ENCODE results near the gene SPOCK1.

SPOCK1 gene

GRCh38 chr5:137218896-137219295 lies 280.2 kb downstream of the SPOCK1 start:
- Histone ChIP-seq H3K27ac (ENCODE audit: low read depth, low read length) (no peak overlapping the region), H3K27me3 (ENCODE audit: insufficient read depth, low read length) (no peaks in the 10 kb centered on the region), H3K9ac (ENCODE audit: low read depth, low read length) (no peak overlapping the region), H3K9me3 (ENCODE audit: insufficient read depth, low read depth, low read length) (no peaks in the 10 kb centered on the region), H3K4me1 (ENCODE audit: insufficient read depth, low read length) (no peaks in the 10 kb centered on the region), H3K4me3 (ENCODE audit: low read length) (no peak overlapping the region), H3K36me3 (ENCODE audit: insufficient read depth, low read length) (no peaks in the 10 kb centered on the region)
- WGBS: 100% methylated on average over 1 of the region's 1 CpG

GRCh38 chr5:137218471-137218870 lies 280.7 kb downstream of the SPOCK1 start:
- H3K27ac ChIP-seq (ENCODE audit: low read depth, low read length): no peak overlapping the region
- 0% methylated on average over 1 of the region's 1 CpG for WGBS
- H3K4me1 ChIP-seq (ENCODE audit: insufficient read depth, low read length): no peaks in the 10 kb centered on the region
- no peak overlapping the region for H3K4me3 ChIP-seq (ENCODE audit: low read length)
- H3K9me3 ChIP-seq (ENCODE audit: insufficient read depth, low read depth, low read length): no peaks in the 10 kb centered on the region
- H3K9ac ChIP-seq (ENCODE audit: low read depth, low read length): no peak overlapping the region
- H3K36me3 ChIP-seq (ENCODE audit: insufficient read depth, low read length): no peaks in the 10 kb centered on the region
- no peaks in the 10 kb centered on the region for H3K27me3 ChIP-seq (ENCODE audit: insufficient read depth, low read length)

GRCh38 chr5:137217599-137218200 lies 281.4 kb downstream of the SPOCK1 start:
- H3K4me1 ChIP-seq (ENCODE audit: insufficient read depth, low read length): no peaks in the 10 kb centered on the region
- 86% methylated on average over 5 of the region's 6 CpGs for WGBS
- H3K4me3 ChIP-seq (ENCODE audit: low read length): no peak overlapping the region
- no peak overlapping the region for H3K27ac ChIP-seq (ENCODE audit: low read depth, low read length)
- no peak overlapping the region for H3K9ac ChIP-seq (ENCODE audit: low read depth, low read length)
- no peaks in the 10 kb centered on the region for H3K27me3 ChIP-seq (ENCODE audit: insufficient read depth, low read length)
- H3K36me3 ChIP-seq (ENCODE audit: insufficient read depth, low read length): no peaks in the 10 kb centered on the region
- no peaks in the 10 kb centered on the region for H3K9me3 ChIP-seq (ENCODE audit: insufficient read depth, low read depth, low read length)

GRCh38 chr5:137216976-137217598 lies 282.0 kb downstream of the SPOCK1 start:
- Histone ChIP-seq H3K4me1 (ENCODE audit: insufficient read depth, low read length) (no peaks in the 10 kb centered on the region), H3K27ac (ENCODE audit: low read depth, low read length) (no peak overlapping the region), H3K9me3 (ENCODE audit: insufficient read depth, low read depth, low read length) (no peaks in the 10 kb centered on the region), H3K4me3 (ENCODE audit: low read length) (no peak overlapping the region), H3K27me3 (ENCODE audit: insufficient read depth, low read length) (no peaks in the 10 kb centered on the region), H3K9ac (ENCODE audit: low read depth, low read length) (no peak overlapping the region), H3K36me3 (ENCODE audit: insufficient read depth, low read length) (no peaks in the 10 kb centered on the region)
- WGBS: 91% methylated on average over 5 of the region's 5 CpGs

- H3K36me3 ChIP-seq (ENCODE audit: insufficient read depth, low read length): no peaks in the 10 kb centered on the region
- H3K4me3 ChIP-seq (ENCODE audit: low read length): no peak overlapping the region
- H3K27ac ChIP-seq (ENCODE audit: low read depth, low read length): no peak overlapping the region
- no peaks in the 10 kb centered on the region for H3K4me1 ChIP-seq (ENCODE audit: insufficient read depth, low read length)
- no peaks in the 10 kb centered on the region for H3K9me3 ChIP-seq (ENCODE audit: insufficient read depth, low read depth, low read length)
- H3K27me3 ChIP-seq (ENCODE audit: insufficient read depth, low read length): no peaks in the 10 kb centered on the region
- H3K9ac ChIP-seq (ENCODE audit: low read depth, low read length): no peak overlapping the region
- 94% methylated on average over 2 of the region's 2 CpGs for WGBS
These were observed 283.3 kb downstream of the SPOCK1 start for GRCh38 chr5:137215780-137216179.

- H3K36me3 ChIP-seq (ENCODE audit: insufficient read depth, low read length): no peaks in the 10 kb centered on the region
- H3K4me3 ChIP-seq (ENCODE audit: low read length): no peak overlapping the region
- WGBS: 100% methylated on average over 1 of the region's 1 CpG
- no peak overlapping the region for H3K9ac ChIP-seq (ENCODE audit: low read depth, low read length)
- H3K27ac ChIP-seq (ENCODE audit: low read depth, low read length): no peak overlapping the region
- H3K9me3 ChIP-seq (ENCODE audit: insufficient read depth, low read depth, low read length): no peaks in the 10 kb centered on the region
- H3K4me1 ChIP-seq (ENCODE audit: insufficient read depth, low read length): no peaks in the 10 kb centered on the region
- H3K27me3 ChIP-seq (ENCODE audit: insufficient read depth, low read length): no peaks in the 10 kb centered on the region
These were observed 283.9 kb downstream of the SPOCK1 start for GRCh38 chr5:137215261-137215660.

- H3K27ac ChIP-seq (ENCODE audit: low read depth, low read length): no peak overlapping the region
These were observed 284.5 kb downstream of the SPOCK1 start for GRCh38 chr5:137214446-137215189.

GRCh38 chr5:137212471-137212870 lies 286.7 kb downstream of the SPOCK1 start:
- no peak overlapping the region for H3K4me3 ChIP-seq (ENCODE audit: low read length)
- H3K9ac ChIP-seq (ENCODE audit: low read depth, low read length): no peak overlapping the region
- no peaks in the 10 kb centered on the region for H3K36me3 ChIP-seq (ENCODE audit: insufficient read depth, low read length)
- no peaks in the 10 kb centered on the region for H3K9me3 ChIP-seq (ENCODE audit: insufficient read depth, low read depth, low read length)
- whole genome bisulfite sequencing: 98% methylated on average over 3 of the region's 3 CpGs
- H3K4me1 ChIP-seq (ENCODE audit: insufficient read depth, low read length): no peaks in the 10 kb centered on the region
- H3K27ac ChIP-seq (ENCODE audit: low read depth, low read length): no peak overlapping the region
- no peaks in the 10 kb centered on the region for H3K27me3 ChIP-seq (ENCODE audit: insufficient read depth, low read length)

More at GRCh38 chr5:137214446-137215189, 284.5 kb downstream of the SPOCK1 start:
- H3K4me1 ChIP-seq (ENCODE audit: insufficient read depth, low read length): no peaks in the 10 kb centered on the region
- H3K4me3 ChIP-seq (ENCODE audit: low read length): no peak overlapping the region
- no peak overlapping the region for H3K9ac ChIP-seq (ENCODE audit: low read depth, low read length)
- no peaks in the 10 kb centered on the region for H3K27me3 ChIP-seq (ENCODE audit: insufficient read depth, low read length)
- no peaks in the 10 kb centered on the region for H3K36me3 ChIP-seq (ENCODE audit: insufficient read depth, low read length)
- no peaks in the 10 kb centered on the region for H3K9me3 ChIP-seq (ENCODE audit: insufficient read depth, low read depth, low read length)
- WGBS: 74% methylated on average over 2 of the region's 2 CpGs

GRCh38 chr5:137209232-137209809 lies 289.8 kb downstream of the SPOCK1 start:
- peaks cover 13% of the 10 kb centered on the region; the same call in 1 of the 2 replicates for H3K4me1 ChIP-seq (ENCODE audit: insufficient read depth, low read length)
- no peak overlapping the region for H3K27ac ChIP-seq (ENCODE audit: low read depth, low read length)
- H3K4me3 ChIP-seq (ENCODE audit: low read length): no peak overlapping the region
- H3K36me3 ChIP-seq (ENCODE audit: insufficient read depth, low read length): no peaks in the 10 kb centered on the region
- no peaks in the 10 kb centered on the region for H3K9me3 ChIP-seq (ENCODE audit: insufficient read depth, low read depth, low read length)
- 96% methylated on average over 9 of the region's 9 CpGs for WGBS
- no peaks in the 10 kb centered on the region for H3K27me3 ChIP-seq (ENCODE audit: insufficient read depth, low read length)
- H3K9ac ChIP-seq (ENCODE audit: low read depth, low read length): no peak overlapping the region

GRCh38 chr5:137207023-137207760 lies 291.9 kb downstream of the SPOCK1 start:
- Histone ChIP-seq H3K4me1 (ENCODE audit: insufficient read depth, low read length) (peaks cover 18% of the 10 kb centered on the region), H3K9me3 (ENCODE audit: insufficient read depth, low read depth, low read length) (no peaks in the 10 kb centered on the region), H3K4me3 (ENCODE audit: low read length) (no peak overlapping the region), H3K9ac (ENCODE audit: low read depth, low read length) (no peak overlapping the region), H3K36me3 (ENCODE audit: insufficient read depth, low read length) (no peaks in the 10 kb centered on the region), H3K27me3 (ENCODE audit: insufficient read depth, low read length) (no peaks in the 10 kb centered on the region), H3K27ac (ENCODE audit: low read depth, low read length) (no peak overlapping the region)
- WGBS: 93% methylated on average over 4 of the region's 4 CpGs
